ENCODE measurements around the gene GPR35.

Gene GPR35

DNA sequence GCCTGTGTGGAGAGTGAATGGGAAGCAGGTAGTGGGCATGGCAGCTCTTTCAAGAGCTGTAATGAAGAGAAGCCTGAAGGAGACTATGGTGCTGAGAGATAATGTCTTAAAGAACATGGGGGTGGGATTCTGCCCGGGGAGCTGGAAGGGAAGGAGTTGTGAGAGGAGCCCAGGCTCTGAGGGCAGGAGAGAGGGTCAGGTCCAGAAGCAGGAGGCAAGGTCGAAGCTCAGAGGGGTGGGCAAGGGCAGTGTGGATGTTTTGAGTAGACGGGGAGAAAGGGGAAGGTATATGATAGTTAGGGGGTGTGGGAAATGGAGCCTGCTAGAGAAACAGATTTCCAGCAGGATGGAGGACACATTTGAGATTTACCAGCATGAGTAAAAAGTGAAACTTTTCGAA is 36.6 kb upstream of the GPR35 start:
- in situ Hi-C loops (cut with HindIII; ENCODE audit: low sequenced_read_pairs) = no loop called here

DNA sequence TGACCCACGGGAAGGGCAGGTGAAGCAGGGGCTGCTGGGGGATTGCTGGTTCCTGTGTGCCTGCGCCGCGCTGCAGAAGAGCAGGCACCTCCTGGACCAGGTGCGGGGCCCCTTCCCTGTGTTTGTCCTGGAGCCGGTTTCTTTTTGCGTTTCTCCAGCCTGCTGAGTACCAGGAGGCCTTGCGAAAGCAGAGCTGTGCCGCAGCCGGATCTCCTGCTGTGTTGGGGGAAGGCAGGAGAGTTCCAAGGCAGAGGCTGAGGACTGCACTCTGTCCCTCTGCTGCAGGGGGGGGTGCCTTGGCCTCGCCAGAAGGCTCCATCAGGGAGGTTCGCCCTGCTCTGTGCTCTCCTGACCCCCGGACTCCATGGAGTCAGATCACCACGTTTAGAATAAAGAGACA is 35.9 kb upstream of the GPR35 start:
- in situ Hi-C loops (cut with HindIII; ENCODE audit: low sequenced_read_pairs) = no loop called here

DNA sequence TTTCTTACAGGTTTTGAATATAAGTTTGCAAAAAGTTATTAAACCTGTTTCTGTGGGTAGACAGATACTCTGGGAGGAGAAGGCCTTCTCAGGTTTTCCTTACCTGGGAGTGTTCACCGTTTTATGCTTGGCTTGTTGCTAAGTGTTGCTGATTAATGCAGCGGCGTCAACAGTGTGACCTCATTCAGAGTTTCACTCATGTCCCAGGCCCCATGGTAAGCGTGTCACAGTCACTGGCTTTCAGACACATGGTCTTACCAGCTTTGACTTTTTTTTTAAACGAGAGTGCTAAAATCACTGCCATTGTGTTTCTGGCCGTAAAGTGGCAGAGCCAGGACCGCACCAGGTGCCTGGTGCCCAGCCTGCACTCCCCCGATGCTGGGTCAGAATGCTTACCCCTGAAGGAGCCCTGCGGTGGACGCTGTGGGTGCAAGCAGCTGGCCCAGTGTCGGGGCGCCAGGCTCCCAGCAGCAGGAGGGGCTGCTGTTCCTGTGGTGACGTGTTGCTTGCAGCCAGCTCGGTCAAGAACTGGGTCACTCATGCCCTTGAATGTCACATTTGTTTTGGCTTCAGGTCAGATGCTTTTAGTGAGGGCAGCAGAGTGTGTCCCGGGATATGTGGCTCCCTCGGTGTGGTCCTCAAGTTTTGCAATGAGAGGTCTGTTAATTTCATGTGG is 35.3 kb upstream of the GPR35 start:
- in situ Hi-C loops (cut with HindIII; ENCODE audit: low sequenced_read_pairs) = no loop called here

DNA sequence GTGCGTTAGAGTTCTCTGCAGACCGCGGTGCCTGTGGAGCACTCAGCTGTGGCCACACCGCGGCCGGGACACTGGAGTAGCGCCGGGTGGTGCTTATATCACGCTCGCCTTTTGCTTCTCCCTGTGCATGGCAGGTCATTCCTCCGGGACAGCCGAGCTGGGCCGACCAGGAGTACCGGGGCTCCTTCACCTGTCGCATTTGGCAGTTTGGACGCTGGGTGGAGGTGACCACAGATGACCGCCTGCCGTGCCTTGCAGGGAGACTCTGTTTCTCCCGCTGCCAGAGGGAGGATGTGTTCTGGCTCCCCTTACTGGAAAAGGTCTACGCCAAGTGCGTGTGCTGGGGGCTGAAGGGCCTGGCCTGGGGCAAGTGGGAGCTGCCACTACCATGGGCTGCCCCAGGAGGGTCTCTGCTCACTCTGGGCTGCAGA is 34.6 kb upstream of the GPR35 start:
- in situ Hi-C loops (cut with HindIII; ENCODE audit: low sequenced_read_pairs) = no loop called here

DNA sequence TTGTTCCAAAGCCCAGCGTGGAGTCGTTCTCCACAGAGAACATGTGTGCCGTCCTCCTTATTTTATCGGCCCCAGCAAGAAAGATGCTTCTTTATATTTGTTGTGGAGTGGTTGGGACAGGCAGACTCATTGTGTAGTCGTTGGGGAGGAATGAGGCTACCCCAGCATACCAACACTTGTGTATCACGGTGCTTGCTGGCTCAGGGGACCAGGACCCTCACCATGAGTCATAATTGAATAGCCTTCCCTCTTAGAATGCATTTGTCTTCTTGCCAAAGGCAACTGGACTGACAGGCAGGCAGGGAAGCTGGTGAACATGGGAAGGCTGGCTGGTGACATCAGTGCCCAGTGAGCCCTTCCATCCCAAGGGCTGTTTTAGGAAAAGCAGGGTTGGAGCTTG is 34.1 kb upstream of the GPR35 start:
- in situ Hi-C loops (cut with HindIII; ENCODE audit: low sequenced_read_pairs) = no loop called here

DNA sequence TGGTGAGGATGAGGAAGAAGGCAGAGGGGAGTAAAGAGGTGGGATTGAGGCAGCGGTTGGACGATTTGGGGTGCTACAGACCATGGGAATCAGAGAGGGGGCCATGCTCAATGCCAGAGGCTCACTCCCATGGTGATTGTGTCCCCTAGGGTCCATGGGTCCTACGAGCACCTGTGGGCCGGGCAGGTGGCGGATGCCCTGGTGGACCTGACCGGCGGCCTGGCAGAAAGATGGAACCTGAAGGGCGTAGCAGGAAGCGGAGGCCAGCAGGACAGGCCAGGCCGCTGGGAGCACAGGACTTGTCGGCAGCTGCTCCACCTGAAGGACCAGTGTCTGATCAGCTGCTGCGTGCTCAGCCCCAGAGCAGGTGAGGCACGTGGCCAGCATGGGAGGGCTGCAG is 33.5 kb upstream of the GPR35 start:
- in situ Hi-C loops (cut with HindIII; ENCODE audit: low sequenced_read_pairs) = no loop called here

DNA sequence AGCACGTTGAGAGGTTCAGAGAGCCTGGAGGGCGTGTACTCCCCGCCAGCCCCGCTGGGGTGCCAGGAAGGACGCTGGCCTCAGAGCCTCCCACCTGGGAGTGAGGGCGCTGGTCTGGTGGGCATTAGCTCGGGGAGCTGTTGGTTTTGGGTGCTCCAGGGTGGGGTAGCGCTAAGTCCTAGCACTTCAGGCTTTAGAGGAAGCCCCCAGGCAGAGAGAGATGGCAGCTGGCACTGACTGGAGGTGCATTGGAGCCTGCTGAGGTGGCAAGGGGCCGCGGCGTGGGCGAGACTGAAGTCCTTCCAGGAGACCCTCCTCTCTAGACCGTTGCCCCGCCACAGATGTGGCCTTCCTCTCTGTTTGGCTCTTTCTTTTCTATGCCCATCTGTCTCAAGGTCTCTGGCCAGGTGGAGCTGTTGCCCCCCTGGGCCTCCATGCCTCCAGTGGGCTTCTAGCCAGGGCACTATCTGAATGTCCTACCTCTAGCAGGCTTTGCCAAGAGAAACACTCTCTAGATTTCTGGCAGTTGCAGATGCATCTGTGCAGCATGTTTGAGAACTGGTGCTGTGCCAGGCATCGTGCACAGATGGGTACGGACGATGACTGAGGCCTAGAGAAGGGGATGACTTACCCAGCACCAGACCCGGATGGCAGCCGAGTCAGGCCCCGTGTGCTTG is 32.1 kb upstream of the GPR35 start:
- in situ Hi-C loops (cut with HindIII; ENCODE audit: low sequenced_read_pairs) = no loop called here

DNA sequence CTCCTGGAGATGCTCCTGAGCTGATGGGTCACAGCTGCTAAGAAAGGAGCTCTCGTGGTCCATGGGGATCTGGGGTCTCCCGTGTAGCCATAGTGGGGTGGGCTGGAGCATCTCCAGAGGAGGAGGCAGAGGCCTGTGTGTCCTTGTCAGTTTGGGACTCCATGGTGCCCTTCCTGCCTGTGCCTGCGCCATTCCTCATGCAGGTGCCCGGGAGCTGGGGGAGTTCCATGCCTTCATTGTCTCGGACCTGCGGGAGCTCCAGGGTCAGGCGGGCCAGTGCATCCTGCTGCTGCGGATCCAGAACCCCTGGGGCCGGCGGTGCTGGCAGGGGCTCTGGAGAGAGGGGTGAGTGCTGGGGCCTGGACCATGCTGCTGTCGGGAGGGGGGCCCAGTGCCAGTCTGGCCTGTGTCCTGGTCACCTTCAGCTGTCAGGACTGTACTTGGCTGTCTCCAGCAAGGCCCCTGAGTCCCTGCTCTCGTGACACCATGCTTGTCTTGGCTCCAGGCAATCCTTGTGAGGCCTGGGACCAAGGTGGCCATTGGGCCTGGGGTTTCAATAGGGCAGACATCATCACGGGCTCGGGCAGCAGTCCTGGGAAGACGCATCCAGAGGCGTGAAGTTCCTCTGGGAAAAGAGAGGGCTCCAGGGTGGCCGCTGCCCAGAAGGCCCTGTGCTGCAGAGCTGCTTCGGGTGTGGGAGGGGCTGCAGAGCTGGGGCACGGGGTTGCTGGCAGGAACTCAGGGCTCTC is 31.4 kb upstream of the GPR35 start:
- in situ Hi-C loops (cut with HindIII; ENCODE audit: low sequenced_read_pairs) = no loop called here

DNA sequence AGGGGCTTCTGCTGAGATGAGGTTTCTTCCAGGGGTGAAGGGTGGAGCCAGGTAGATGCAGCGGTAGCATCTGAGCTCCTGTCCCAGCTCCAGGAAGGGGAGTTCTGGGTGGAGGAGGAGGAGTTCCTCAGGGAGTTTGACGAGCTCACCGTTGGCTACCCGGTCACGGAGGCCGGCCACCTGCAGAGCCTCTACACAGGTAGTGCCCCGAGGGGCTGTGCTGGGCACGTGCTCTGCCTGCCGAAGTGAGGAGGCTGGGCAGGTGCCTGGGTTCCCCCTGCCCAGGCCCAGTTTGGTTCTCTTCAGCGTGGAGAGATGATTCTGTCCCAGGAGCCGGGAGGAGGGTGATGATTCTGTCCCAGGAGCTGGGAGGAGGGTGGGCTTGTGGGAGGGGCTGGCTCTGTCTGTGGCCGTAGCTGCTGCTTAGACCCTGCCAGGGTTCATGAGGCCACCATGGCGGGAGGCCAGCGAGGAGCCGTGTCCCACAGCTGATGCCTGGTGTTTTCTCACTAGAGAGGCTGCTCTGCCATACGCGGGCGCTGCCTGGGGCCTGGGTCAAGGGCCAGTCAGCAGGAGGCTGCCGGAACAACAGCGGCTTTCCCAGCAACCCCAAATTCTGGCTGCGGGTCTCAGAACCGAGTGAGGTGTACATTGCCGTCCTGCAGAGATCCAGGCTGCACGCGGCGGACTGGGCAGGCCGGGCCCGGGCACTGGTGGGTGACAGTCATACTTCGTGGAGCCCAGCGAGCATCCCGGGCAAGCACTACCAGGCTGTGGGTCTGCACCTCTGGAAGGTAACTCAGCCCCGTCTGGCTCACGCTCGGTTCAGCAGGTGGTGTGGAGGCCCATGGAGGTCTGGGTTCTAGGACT is 30.5 kb upstream of the GPR35 start:
- in situ Hi-C loops (cut with HindIII; ENCODE audit: low sequenced_read_pairs) = no loop called here

DNA sequence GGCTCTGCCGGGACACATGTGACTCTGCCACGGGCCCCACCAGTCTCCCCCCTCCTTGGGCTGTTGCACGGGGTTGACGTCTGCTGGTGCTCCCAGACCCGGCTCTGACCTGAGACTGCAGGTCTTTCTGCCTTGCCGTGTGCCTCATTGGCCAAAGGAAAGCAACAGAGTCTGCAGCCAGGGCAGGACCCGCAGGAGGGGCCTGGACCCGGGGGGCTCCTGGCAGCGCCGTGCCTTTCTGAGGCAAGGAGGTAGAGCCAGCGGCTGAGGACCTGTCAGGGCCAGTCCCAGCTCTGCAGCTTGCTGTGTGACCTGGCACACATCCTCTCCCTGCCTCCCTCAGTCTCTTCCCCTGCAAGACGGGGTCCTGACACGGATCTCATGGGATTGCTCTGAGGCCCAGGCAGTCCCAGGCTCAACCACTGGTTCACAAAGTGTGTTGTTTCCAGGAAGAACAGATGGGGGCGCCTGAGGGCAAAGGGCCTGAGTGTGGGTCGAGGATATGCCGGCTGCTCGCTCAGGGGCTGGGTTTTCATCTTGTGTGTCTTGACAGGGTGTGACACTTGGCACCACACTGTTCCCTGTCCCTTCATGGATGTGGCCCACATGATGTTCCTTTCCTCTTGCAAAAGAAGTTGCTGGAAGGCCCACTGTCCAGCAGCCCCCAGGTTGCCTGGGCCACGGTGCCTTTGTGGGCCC is 29.8 kb upstream of the GPR35 start:
- in situ Hi-C loops (cut with HindIII; ENCODE audit: low sequenced_read_pairs) = no loop called here

DNA sequence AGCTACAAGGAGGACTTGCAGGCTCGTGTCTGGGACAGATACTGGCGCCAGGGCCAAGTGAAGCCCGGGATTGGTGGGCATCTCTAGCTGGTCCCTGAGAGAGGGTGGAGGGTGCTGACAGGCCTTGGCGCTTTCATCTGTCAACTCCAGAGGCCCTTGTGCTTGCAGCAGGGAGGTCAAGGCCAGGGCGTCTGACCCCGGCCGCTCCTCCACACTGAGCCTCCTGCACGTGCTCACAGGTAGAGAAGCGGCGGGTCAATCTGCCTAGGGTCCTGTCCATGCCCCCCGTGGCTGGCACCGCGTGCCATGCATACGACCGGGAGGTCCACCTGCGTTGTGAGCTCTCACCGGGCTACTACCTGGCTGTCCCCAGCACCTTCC is 29.2 kb upstream of the GPR35 start:
- in situ Hi-C loops (cut with HindIII; ENCODE audit: low sequenced_read_pairs) = no loop called here

DNA sequence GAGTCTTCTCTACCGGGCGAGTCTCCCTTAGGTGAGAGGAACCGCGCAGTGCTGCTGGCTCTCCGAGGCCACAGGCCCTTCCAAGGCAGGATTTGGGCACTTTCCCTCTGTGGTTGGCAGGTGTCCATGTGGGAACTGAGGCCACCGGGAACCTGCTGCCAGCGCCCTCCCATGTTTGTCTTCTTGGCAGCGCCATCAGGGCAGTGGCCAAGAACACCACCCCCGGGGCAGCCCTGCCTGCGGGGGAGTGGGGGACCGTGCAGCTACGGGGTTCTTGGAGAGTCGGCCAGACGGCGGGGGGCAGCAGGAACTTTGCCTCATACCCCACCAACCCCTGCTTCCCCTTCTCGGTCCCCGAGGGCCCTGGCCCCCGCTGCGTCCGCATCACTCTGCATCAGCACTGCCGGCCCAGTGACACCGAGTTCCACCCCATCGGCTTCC is 28.8 kb upstream of the GPR35 start:
- in situ Hi-C loops (cut with HindIII; ENCODE audit: low sequenced_read_pairs) = no loop called here

DNA sequence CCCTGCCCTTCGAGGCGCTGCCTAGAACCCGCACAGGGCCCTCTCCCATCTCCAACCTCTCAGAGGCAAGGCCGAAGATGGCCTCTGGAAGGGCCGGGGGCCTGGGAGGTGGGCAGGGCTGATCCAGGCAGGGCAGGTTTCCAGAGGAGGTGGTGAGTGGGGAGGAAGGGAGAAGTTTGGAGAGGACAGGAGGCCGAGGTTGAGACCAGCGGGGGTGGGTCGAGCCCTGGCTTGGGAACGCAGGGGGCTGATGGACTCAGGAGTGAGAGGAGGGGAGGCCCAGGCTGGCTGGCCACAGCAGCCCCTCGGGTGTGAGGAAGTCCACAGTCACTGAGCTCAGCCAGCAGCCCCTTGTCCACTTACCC is 28.2 kb upstream of the GPR35 start:
- in situ Hi-C loops (cut with HindIII; ENCODE audit: low sequenced_read_pairs) = no loop called here

DNA sequence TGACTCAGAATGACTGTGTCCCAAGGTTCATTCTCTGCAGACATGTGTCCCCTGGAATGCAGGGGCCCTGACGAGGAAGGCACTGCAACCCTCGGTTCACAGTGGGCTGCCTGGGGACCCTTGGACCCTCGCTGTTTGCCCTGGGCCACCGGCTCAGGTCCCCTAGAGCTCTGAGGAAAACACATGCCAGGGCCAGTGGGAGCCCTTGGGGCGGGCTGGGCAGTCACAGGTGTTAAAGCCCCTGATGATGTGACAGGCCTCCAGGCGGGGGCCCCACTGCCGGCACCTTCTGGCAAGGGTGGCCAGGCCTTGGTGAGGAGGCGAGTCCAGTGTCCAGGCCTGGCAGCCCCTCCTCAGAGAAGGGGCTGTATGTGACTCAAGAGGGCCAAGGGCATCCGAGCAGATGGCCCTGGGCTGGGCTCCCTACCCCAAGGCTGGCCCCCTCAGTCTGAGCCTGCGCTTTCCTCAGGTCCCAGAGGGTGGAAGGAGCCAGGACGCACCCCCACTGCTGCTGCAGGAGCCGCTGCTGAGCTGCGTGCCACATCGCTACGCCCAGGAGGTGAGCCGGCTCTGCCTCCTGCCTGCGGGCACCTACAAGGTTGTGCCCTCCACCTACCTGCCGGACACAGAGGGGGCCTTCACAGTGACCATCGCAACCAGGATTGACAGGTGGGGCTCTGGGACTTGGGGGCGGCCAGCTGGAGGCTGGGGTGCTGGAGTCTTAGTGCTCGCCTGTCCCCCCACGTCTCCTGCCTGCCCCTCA is 27.7 kb upstream of the GPR35 start:
- in situ Hi-C loops (cut with HindIII; ENCODE audit: low sequenced_read_pairs) = no loop called here

DNA sequence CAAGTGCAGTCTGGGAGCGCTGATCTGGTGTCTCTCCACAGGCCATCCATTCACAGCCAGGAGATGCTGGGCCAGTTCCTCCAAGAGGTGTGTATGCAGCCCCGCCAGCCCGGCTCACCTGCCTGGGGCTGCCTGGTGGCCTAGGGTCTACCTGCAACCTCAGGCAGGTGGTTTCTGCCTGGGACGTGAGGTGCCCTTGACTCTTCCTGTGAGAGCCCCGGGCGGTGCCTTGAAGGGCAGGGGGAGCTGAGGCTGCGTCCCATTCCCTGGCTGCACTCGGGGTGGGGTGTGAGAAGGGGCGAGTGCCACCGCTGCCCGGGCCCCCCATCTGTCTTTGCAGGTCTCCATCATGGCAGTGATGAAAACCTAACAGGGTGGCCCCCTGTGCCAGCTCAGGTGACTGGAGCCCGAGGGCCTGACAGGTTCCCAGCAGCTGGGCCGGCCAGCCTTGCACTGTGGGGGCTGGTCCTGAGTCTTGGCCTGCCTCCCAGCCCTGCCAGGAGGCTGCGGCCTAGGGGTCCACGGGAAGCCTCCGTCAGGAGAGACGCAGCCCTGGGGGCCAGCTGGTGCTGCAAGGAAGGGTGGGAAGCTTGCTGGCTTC is 26.9 kb upstream of the GPR35 start:
- in situ Hi-C loops (cut with HindIII; ENCODE audit: low sequenced_read_pairs) = no loop called here

DNA sequence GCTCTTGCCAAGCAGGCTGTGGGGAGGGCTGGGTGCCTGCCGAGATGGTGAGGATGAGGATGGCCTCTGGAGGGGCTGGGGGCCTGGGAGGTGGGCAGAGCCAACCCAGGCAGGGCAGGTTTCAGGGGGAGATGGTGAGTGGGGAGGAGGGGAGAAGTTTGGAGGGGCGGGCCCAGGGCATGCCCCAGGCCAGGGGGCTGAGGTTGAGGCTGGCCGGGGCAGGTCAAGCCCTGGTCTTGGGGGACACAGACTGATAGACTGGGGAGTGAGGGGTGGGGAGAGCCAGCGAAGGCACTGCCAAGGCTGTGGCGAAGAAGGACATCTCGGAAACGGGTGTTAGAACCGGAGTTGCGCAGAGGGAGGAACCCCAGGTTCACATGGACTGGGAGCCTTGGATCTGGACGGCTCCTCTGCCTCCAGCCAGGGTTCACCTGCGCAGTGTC is 26.1 kb upstream of the GPR35 start:
- in situ Hi-C loops (cut with HindIII; ENCODE audit: low sequenced_read_pairs) = no loop called here

DNA sequence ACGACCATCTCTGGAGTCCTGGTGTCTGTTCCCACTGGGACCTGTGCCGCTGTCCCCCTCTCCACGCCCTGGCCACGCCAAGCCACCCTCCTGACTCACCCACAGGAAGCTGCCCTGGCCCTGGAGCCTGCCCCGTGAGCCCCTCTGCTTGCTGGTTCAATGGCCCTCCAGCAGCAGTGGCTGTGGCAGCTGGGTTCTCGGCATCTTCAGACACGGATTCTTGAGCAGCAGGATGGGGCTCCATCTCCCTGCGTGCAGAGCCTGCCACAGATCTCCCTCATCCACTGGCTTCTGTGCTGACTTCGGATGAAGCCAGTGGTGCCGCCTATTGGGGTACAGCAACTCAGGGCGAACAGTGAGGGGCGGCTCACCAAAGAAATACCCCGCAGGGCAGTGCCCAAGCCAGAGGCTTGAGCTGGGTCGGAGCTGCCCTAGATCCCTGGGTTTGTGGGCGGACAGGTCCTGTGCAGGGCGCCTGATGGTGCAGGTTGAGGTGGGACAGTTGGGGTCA is 24.8 kb upstream of the GPR35 start:
- in situ Hi-C loops (cut with HindIII; ENCODE audit: low sequenced_read_pairs) = no loop called here

DNA sequence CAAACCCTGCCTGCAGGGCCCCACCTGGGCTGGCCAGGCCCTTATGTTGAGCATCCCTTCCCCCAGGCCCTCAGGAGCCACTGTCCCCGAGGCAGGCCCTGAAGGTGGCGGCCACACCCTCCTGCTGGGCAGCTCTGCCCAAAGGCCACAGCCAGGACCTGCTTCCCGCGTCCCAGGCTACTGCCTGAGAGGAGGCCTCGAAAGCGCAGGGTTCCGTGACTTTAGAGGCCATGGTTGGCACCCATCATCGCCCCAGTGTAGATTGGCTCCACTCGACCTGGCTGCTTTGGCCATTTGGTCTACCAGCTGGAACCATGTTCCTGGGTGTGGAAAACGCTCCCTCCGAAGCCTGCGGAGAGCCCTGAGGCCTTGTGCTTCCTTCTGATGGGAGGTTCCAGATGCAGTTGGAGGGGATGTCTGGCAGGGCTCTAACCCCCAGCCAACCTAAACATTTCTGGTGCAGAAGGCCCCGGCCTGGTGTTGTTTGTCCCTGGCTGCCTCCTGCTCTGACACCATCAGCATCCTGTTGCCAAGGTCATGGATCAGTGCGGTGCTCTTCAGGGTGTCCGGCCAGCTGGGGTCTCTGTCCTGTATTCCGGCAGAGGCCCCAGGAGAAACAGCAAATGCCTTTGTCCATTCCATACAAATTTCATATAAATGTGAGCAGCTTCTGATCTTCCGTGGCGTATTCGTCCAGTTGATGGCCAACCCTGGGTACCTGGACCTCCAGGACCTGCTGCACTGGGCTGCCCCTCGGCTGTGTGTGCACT is 24.0 kb upstream of the GPR35 start:
- in situ Hi-C loops (cut with HindIII; ENCODE audit: low sequenced_read_pairs) = no loop called here

DNA sequence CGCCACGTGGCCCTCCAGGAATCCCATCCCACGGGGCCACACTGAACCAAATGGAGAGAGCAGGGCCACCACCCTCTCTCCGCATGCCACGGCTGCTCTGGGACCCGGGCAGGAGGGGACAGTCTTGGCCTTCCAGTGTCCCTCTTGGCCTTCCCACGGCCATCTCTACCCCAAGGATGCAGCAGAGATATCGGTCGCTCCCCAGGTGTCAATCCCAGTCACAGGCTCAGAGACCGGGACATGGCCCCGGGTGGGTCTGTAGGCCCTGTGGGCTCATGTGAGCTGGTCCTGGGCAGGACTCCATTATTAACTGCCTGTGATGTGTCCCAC is 23.5 kb upstream of the GPR35 start:
- in situ Hi-C loops (cut with HindIII; ENCODE audit: low sequenced_read_pairs) = no loop called here
